ENCODE results near the gene LMF1.

GRCh38 chr16:966505-966904 lies 4.3 kb downstream of the LMF1 start:
- TF ChIP-seq, protein P1, sequence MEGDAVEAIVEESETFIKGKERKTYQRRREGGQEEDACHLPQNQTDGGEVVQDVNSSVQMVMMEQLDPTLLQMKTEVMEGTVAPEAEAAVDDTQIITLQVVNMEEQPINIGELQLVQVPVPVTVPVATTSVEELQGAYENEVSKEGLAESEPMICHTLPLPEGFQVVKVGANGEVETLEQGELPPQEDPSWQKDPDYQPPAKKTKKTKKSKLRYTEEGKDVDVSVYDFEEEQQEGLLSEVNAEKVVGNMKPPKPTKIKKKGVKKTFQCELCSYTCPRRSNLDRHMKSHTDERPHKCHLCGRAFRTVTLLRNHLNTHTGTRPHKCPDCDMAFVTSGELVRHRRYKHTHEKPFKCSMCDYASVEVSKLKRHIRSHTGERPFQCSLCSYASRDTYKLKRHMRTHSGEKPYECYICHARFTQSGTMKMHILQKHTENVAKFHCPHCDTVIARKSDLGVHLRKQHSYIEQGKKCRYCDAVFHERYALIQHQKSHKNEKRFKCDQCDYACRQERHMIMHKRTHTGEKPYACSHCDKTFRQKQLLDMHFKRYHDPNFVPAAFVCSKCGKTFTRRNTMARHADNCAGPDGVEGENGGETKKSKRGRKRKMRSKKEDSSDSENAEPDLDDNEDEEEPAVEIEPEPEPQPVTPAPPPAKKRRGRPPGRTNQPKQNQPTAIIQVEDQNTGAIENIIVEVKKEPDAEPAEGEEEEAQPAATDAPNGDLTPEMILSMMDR (IDR thresholded peaks at IDR 0.05), result no peak
- TF ChIP-seq POLR2A (IDR thresholded peaks at IDR 0.05) (no peak), POLR2AphosphoS5 (IDR thresholded peaks at IDR 0.05) (no peak)

All from upper lobe of left lung (tissue), 4 donors.